ENCODE measurements around the gene SRRM5. TPM values are rescaled to one million over a fixed set of nuclear protein-coding genes. Genes with fewer than 3 reads are reported as not detected.

Gene SRRM5
- total RNA-seq, 1 experiment from 2014 or later: 0.70 TPM

- TF ChIP-seq CTCF (conservative IDR thresholded peaks at IDR 0.05): peak; percentile 72
- Histone ChIP-seq H2BK20ac (ENCODE audit: low read depth, low read length, poor library complexity, severe bottlenecking) (no peak overlapping the region), H3K4ac (ENCODE audit: low read depth, low read length) (no peak overlapping the region), H3K18ac (ENCODE audit: insufficient read length, low read depth, low read length) (no peak overlapping the region), H3K23ac (ENCODE audit: insufficient read length, low read depth, low read length) (no peak overlapping the region), H2AK5ac (ENCODE audit: insufficient read length, low read length) (no peak overlapping the region), H3K14ac (ENCODE audit: insufficient read depth, low read length) (no peak overlapping the region), H3T11ph (ENCODE audit: low read length) (no peak overlapping the region), H3K56ac (ENCODE audit: insufficient read length, low read depth, low read length) (no peak overlapping the region), H3K23me2 (ENCODE audit: insufficient read length, low read depth, low read length, poor library complexity, severe bottlenecking) (peaks cover 3% of the 10 kb centered on the region), H2AFZ (ENCODE audit: low read length) (no peak overlapping the region), H3K4me2 (ENCODE audit: insufficient read depth, insufficient read length, low read length) (no peak overlapping the region), H4K8ac (replicated peaks; ENCODE audit: insufficient read length, low read depth, low read length) (no peak overlapping the region), H2BK5ac (ENCODE audit: insufficient read length, low read length) (no peak overlapping the region), H3K27me3 (ENCODE audit: insufficient read depth, low read length) (no peaks in the 10 kb centered on the region), H3K79me2 (ENCODE audit: insufficient read depth, low read length) (no peaks in the 10 kb centered on the region), H2BK120ac (ENCODE audit: low read depth, low read length, poor library complexity, severe bottlenecking) (no peak overlapping the region), H4K5ac (ENCODE audit: insufficient read length, low read depth, low read length) (no peak overlapping the region), H3K27ac (ENCODE audit: insufficient read length, low read depth, low read length) (no peak overlapping the region), H2BK15ac (ENCODE audit: low read depth, low read length) (no peak overlapping the region), H3K9me3 (ENCODE audit: control insufficient read depth, low read depth, low read length) (no peaks in the 10 kb centered on the region), H3K9ac (ENCODE audit: extremely low read depth, insufficient read length, low read length) (no peak overlapping the region), H4K91ac (ENCODE audit: insufficient read length, low read depth, low read length) (no peak overlapping the region), H4K20me1 (ENCODE audit: control insufficient read depth, insufficient read depth, insufficient read length) (no peaks in the 10 kb centered on the region), H3K4me1 (ENCODE audit: insufficient read depth, low read length) (no peaks in the 10 kb centered on the region; the same call in none of the 2 replicates), H2BK12ac (ENCODE audit: insufficient read length, low read depth, low read length) (no peak overlapping the region), H3K79me1 (ENCODE audit: insufficient read depth, low read depth, low read length, poor library complexity, severe bottlenecking) (no peaks in the 10 kb centered on the region)
- H3K9me3 Mint-ChIP-seq: no peaks in the 10 kb centered on the region; a peak in 1 of 5 replicates
- DNase-seq: peak; percentile 96
- peaks cover 22% of the 10 kb centered on the region for H3K27me3 Mint-ChIP-seq (ENCODE audit: low read depth)
- no CpG with 5 or more reads among the region's 30 CpGs for WGBS (ENCODE audit: extremely low coverage, insufficient read length, low lambda C conversion rate)
- peak overlapping the region in 1 of 2 experiments; percentile 41; a peak in 1 of 5 replicates for H3K4me3 Mint-ChIP-seq
- H3K36me3 Mint-ChIP-seq (ENCODE audit: insufficient read depth in 1 of 3, low read depth in 3 of 3): peaks cover 11 to 31% (median 13%) of the 10 kb centered on the region in 3 experiments; a peak in 6 of 7 replicates
- H3K4me1 Mint-ChIP-seq: peaks cover 22 to 36% of the 10 kb centered on the region in 2 experiments
- H3K27ac Mint-ChIP-seq: peak overlapping the region in 2 of 3 experiments; percentile 12 to 69; a peak in 2 of 7 replicates
These were observed 13.0 kb downstream of the SRRM5 start for GRCh38 chr19:43624933-43625332.
